ENCODE data around the gene CDH8. TPM values are rescaled to one million over a fixed set of nuclear protein-coding genes. Genes with fewer than 3 reads are reported as not detected.

The CDH8 gene
- total RNA-seq, 1 donor from 2014 or later = 0.35 TPM

DNA sequence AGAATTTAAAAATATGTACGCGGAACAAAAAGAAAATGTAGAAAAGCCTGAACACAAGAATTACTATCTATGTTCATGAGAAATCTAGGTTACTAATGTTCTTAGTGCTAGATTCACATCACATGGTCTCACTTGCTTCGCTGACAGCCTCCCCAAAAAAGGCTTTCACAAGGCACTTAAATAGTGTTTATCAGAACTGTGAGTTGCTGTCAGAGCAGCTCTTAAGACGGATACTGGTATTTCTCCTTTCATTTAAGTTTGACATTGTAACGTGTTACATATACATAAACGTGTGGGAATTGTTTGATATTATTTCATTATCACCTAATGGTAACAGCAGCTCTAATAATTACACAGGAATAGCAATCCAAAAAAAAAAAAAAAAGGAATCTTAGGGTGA, 150.9 kb downstream of the CDH8 start:
- no peak for DNase-seq (ENCODE audit: low read depth)
- H3K4me3 ChIP-seq (ENCODE audit: low read depth, low read length) = no peak overlapping the region
- TF ChIP-seq, protein P1, sequence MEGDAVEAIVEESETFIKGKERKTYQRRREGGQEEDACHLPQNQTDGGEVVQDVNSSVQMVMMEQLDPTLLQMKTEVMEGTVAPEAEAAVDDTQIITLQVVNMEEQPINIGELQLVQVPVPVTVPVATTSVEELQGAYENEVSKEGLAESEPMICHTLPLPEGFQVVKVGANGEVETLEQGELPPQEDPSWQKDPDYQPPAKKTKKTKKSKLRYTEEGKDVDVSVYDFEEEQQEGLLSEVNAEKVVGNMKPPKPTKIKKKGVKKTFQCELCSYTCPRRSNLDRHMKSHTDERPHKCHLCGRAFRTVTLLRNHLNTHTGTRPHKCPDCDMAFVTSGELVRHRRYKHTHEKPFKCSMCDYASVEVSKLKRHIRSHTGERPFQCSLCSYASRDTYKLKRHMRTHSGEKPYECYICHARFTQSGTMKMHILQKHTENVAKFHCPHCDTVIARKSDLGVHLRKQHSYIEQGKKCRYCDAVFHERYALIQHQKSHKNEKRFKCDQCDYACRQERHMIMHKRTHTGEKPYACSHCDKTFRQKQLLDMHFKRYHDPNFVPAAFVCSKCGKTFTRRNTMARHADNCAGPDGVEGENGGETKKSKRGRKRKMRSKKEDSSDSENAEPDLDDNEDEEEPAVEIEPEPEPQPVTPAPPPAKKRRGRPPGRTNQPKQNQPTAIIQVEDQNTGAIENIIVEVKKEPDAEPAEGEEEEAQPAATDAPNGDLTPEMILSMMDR (conservative IDR thresholded peaks at IDR 0.05; ENCODE audit: low read depth, low read length) = no peak

DNA sequence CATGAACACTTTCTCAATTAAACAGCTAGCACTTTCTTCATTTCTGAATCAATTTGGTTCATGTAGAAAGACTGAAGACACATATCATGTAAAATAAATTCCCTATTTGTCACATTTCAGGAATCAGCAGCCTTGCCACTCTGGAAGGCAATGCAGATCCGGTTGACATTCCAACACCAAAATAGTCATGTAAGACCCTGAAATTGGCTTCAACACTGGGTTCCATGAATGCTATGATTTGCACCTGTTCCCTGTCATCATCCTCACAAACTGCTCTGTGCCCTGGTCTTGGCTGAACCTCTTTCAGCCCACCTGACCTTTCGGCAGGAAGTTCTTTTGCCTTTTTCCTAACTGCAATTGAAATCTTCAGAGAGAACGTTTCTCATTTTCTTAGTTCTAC, 156.9 kb downstream of the CDH8 start:
- no peak for DNase-seq (ENCODE audit: low read depth)
- TF ChIP-seq, protein P1 (conservative IDR thresholded peaks at IDR 0.05; ENCODE audit: low read depth, low read length) = no peak
- H3K4me3 ChIP-seq (ENCODE audit: low read depth, low read length) = no peak overlapping the region

DNA sequence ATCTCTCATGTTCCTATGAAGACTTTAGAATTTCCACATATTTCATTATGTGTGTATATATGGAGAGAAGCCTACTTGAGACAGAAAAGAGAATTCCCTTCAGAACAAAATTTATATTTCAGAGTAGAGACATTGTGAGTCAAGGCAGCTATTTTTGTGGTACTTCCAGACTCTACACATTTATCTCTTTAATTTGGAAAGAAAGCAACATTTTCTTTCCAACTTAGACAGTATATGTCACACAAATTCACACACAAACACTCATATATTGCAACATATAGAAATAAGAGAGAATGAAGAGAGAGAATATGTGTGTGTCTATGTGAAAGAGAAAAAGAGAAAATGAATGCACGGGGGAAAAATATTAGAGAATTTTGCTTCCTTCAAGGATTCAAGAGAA, 158.8 kb downstream of the CDH8 start:
- H3K4me3 ChIP-seq (ENCODE audit: low read depth, low read length) = no peak overlapping the region
- TF ChIP-seq, protein P1 (conservative IDR thresholded peaks at IDR 0.05; ENCODE audit: low read depth, low read length) = no peak
- no peak for DNase-seq (ENCODE audit: low read depth)

DNA sequence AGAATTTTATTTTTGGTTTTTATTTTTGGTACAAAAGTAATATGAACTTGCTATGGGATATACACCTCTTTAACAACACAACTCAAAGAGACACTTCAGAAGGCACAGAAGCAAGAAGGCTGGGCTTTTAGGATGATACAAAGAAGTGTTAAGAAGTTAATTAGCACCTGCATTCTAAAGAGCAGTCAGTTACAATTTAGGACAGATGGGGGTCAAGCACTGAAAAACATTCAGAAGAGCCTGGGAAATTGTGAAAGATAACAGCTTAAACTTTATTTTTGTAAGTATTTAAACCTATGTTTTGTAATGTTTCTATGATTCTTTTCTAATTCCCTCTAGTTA, 163.5 kb downstream of the CDH8 start:
- TF ChIP-seq, protein P1 (conservative IDR thresholded peaks at IDR 0.05; ENCODE audit: low read depth, low read length) = no peak
- H3K4me3 ChIP-seq (ENCODE audit: low read depth, low read length) = no peak overlapping the region
- no peak for DNase-seq (ENCODE audit: low read depth)

DNA sequence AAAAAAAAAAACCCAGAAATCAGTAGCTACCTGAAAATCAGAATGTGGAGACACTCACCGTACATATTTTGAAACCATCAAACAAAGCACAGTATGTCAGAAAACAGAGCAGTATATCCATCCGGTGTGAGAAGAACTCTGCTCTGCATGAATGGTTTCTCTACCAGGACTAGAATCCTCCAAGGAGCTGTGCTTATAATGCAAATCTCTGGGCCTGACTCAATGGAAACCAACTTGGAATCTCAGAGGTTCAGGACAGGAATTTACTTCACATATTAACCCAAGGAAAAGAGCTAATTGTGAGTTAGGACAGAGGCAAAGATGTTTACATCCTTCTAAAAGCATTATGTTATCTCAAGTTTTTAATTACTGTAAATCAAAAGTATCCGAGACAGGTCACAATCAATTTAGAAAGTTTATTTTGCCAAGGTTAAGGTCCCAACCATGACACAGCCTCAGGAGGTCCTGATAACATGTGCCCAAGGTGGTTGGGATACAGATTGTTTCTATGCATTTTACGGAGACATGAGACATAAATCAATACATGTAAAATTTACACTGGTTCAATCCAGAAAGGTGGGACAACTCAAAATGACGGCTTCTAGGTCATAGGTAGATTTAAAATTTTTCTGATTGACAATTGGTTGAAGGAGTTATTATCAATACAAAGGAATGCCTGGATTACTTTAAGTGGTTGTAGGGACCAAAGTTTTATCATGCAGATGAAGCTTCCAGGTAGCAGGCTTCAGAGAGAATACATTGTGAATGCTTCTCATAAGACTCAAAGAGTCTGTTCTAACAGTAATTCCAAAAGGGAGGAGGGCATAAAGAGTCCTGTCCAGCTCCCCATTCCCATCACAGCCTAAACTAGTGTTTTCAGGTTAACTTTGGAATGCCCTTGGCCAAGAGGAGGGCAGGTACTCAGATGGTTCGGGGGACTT, 164.1 kb downstream of the CDH8 start:
- no peak for DNase-seq (ENCODE audit: low read depth)
- no peak overlapping the region for H3K4me3 ChIP-seq (ENCODE audit: low read depth, low read length)
- TF ChIP-seq, protein P1 (conservative IDR thresholded peaks at IDR 0.05; ENCODE audit: low read depth, low read length) = no peak

DNA sequence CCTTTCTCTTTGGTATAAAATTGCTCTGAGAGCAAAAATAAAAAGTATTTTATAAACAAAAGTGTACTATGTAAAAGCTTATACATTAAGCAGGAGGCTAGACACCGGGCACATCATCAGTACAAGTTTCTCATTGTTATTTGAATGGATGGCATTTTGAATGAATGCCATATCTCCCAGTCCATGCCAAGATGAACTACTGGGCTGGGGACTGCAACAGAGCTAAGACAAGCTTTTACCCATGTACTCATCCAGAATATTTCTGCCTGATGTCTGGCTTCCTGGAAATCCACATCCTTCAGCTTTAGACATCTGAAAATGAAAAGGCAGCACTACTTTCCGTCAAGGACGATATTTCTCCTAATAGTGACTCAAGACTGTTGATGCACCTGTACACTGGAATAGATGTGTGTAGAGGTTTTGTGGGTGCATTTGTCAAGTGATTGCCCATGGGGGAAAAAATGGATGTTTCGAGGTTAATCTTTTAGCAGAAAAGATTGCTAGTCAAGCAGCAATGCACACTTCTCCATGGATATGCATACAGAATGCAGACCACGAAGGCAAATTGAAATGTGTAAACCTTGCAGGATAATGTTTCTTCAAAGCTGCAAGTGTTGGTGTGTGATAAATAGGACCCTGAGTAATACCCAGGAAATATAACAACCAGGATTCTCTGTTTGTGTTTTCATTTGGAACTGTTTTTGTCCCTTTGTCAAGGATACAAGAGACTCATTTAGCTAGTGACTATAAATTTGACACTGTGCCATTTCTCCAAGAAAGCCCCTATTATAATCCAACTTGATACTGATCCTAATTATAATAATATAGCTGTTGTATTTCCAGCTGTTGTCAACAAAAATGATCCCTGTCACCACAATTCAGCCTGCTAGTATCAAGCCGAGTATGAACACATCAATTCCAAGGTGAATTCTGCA, 173.8 kb downstream of the CDH8 start:
- TF ChIP-seq, protein P1 (conservative IDR thresholded peaks at IDR 0.05; ENCODE audit: low read depth, low read length) = no peak
- DNase-seq (ENCODE audit: low read depth) = no peak
- no peak overlapping the region for H3K4me3 ChIP-seq (ENCODE audit: low read depth, low read length)

All from epithelial cell of proximal tubule (primary cell).